Neural cell (in vitro differentiated cells): ENCODE data around the gene CD2BP2. TPM values are rescaled to one million over a fixed set of nuclear protein-coding genes. Genes with fewer than 3 reads are reported as not detected.

Experiments used
- H2AFZ ChIP-seq: fragments of 200-600, 300-800 bp; sonication (generic), shearing (Covaris generic); 2 replicates; pipeline ENCODE4 v1.6.0; 2014; ENCODE audit warnings: low read depth, mild to moderate bottlenecking, antibody characterized with exemption, low read length, moderate library complexity
- H3F3A ChIP-seq: fragments of 200-600 bp; shearing (Covaris generic); 2 replicates; pipeline ENCODE4 v1.6.1; 2016; ENCODE audit warnings: mild to moderate bottlenecking, moderate library complexity, mixed read lengths, antibody characterized with exemption, low read length; ENCODE audit not compliant: insufficient read depth, poor library complexity, severe bottlenecking
- H3K27ac ChIP-seq: fragments of 200-600, 300-800 bp; sonication (generic), shearing (Covaris generic); 2 replicates; pipeline ENCODE4 v1.5.1; 2014; ENCODE audit warnings: mild to moderate bottlenecking, low read length, moderate library complexity
- H3K27me3 ChIP-seq: fragments of 300-800, 200-600 bp; sonication (generic), shearing (Covaris generic); 2 replicates; pipeline ENCODE4 v1.6.0; 2014; ENCODE audit warnings: mild to moderate bottlenecking, low read depth, low read length, moderate library complexity; ENCODE audit not compliant: insufficient read depth
- H3K36me3 ChIP-seq: fragments of 300-800, 200-600 bp; sonication (generic), shearing (Covaris generic); 2 replicates; pipeline ENCODE4 v1.5.1; 2014; ENCODE audit warnings: mild to moderate bottlenecking, antibody characterized with exemption, low read length, moderate library complexity; ENCODE audit not compliant: insufficient read depth
- H3K4me2 ChIP-seq: fragments of 300-800, 200-600 bp; sonication (generic), shearing (Covaris generic); 2 replicates; pipeline ENCODE4 v1.6.0; 2014; ENCODE audit warnings: mild to moderate bottlenecking, low read length
- H3K4me3 ChIP-seq: fragments of 300-800, 200-600 bp; sonication (generic), shearing (Covaris generic); 2 replicates; pipeline ENCODE4 v1.5.1; 2014; ENCODE audit warnings: mild to moderate bottlenecking, low read length, moderate library complexity
- H3K79me2 ChIP-seq: fragments of 200-600 bp; shearing (Covaris generic); replicated peaks from 2 replicates; pipeline ENCODE4 v1.6.0; 2014; ENCODE audit warnings: mild to moderate bottlenecking, low read length, moderate library complexity; ENCODE audit not compliant: insufficient read depth
- H3K9ac ChIP-seq: fragments of 300-800, 200-600 bp; sonication (generic), shearing (Covaris generic); 2 replicates; pipeline ENCODE4 v1.6.1; 2016; ENCODE audit warnings: mild to moderate bottlenecking, low read length, mixed read lengths
- H3K9me2 ChIP-seq: fragments of 200-600 bp; shearing (Covaris generic); 2 replicates; pipeline ENCODE4 v1.6.1; 2016; ENCODE audit warnings: mild to moderate bottlenecking, low read length, mixed read lengths; ENCODE audit not compliant: insufficient read depth
- H3K9me3 ChIP-seq: fragments of 200-600, 300-800 bp; sonication (generic), shearing (Covaris generic); 2 replicates; pipeline ENCODE4 v1.6.1; 2016; ENCODE audit warnings: mild to moderate bottlenecking, mixed run types, low read length, moderate library complexity, mixed read lengths
- H4K20me1 ChIP-seq: fragments of 200-600 bp; shearing (Covaris generic); 2 replicates; pipeline ENCODE4 v1.6.1; 2016; ENCODE audit warnings: mild to moderate bottlenecking, mixed run types; ENCODE audit not compliant: insufficient read depth
- EP300 ChIP-seq: fragments of 450-650 bp; conservative IDR thresholded peaks from 2 replicates; pipeline ENCODE4 v1.6.1; 2014; ENCODE audit warnings: antibody characterized with exemption, mild to moderate bottlenecking, moderate library complexity; ENCODE audit not compliant: poor library complexity, severe bottlenecking
- EZH2 ChIP-seq: fragments of 200-600, 300-800 bp; shearing (Covaris generic), sonication (generic); IDR thresholded peaks from 2 replicates; pipeline ENCODE4 v1.6.1; 2014; ENCODE audit warnings: antibody characterized with exemption, low read length, borderline replicate concordance, mild to moderate bottlenecking; ENCODE audit not compliant: insufficient read depth, poor library complexity, severe bottlenecking
- MXI1 ChIP-seq: fragments of 450-650 bp; conservative IDR thresholded peaks from 2 replicates; pipeline ENCODE4 v1.6.1; 2014; ENCODE audit warnings: antibody characterized with exemption, mild to moderate bottlenecking; ENCODE audit not compliant: poor library complexity, severe bottlenecking
- POLR2AphosphoS5 ChIP-seq: IDR thresholded peaks from 2 replicates; pipeline ENCODE4 v1.6.1; 2012
- RAD21 ChIP-seq: fragments of 450-650 bp; conservative IDR thresholded peaks from 2 replicates; pipeline ENCODE4 v1.6.1; 2014; ENCODE audit warnings: antibody characterized with exemption, mild to moderate bottlenecking, moderate library complexity
- SMC3 ChIP-seq: fragments of 450-650 bp; conservative IDR thresholded peaks from 2 replicates; pipeline ENCODE4 v1.6.1; 2014; ENCODE audit warnings: antibody characterized with exemption, mild to moderate bottlenecking, moderate library complexity; ENCODE audit not compliant: poor library complexity
- TAF1 ChIP-seq: IDR thresholded peaks from 2 replicates; pipeline ENCODE4 v1.6.1; 2012; ENCODE audit warnings: low read depth
- polyA plus RNA-seq: library from polyadenylated mRNA; depleted of rRNA; stranded (reverse); fragments of >200 nt; gene quantifications from 2 replicates; pipeline ENCODE4 v1.2.3, GENCODE V29; 2014
- TF ChIP-seq, protein P1 (sequence below): fragments of 450-650 bp; IDR thresholded peaks from 2 replicates; pipeline ENCODE4 v1.5.1; 2014; ENCODE audit warnings: antibody characterized with exemption, mild to moderate bottlenecking, moderate library complexity; ENCODE audit not compliant: poor library complexity, severe bottlenecking
- TF ChIP-seq, protein P2 (sequence below): IDR thresholded peaks from 2 replicates; pipeline ENCODE4 v1.6.1; 2012; ENCODE audit warnings: borderline replicate concordance

The CD2BP2 gene
- polyA plus RNA-seq, 1 donor from 2014 or later, result 76.3 TPM

DNA sequence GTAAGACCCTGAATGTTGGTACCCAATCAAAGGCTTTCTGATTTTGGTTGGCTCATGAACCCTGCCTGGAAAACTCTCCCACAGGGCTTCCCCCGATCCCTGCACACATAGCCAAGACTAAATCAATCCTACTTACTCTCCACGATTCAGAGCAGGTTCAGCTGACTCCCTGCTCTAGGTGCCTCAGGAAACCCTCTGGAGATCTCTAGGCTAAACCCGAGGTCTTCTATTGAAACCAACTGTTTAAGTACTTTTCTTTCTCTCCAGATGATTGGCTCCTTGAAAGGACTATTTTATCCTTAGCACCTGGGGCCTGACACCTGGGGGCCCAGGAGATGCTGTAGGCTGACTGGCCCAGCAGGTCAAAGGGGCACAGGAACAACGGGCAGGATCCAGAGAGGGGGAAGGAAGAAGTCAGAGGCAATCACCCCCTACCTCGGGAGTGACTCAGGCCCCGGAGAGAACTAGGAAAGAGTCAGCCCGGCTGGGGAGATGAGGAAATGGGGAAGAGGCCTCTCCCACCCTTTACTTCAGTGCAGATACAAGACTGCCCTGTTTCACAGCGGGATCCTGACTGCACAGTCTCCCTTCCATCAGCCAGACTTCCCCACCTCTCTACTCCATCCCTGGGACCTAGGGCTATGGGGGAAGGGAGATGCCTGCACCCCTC lies 13.1 kb upstream of the CD2BP2 start:
- Histone ChIP-seq H3K9ac (peak overlapping the region; percentile 85), H3K9me3 (no peaks in the 10 kb centered on the region), H3K9me2 (no peaks in the 10 kb centered on the region), H4K20me1 (peaks cover 24% of the 10 kb centered on the region), H3K79me2 (peaks cover 46% of the 10 kb centered on the region), H3K36me3 (no peaks in the 10 kb centered on the region), H3K4me3 (peak overlapping the region; percentile 97), H3F3A (no peaks in the 10 kb centered on the region), H3K4me2 (peak overlapping the region; percentile 98), H2AFZ (no peak overlapping the region), H3K27ac (peak overlapping the region; percentile 9), H3K27me3 (no peaks in the 10 kb centered on the region)
- TF ChIP-seq, protein P1, sequence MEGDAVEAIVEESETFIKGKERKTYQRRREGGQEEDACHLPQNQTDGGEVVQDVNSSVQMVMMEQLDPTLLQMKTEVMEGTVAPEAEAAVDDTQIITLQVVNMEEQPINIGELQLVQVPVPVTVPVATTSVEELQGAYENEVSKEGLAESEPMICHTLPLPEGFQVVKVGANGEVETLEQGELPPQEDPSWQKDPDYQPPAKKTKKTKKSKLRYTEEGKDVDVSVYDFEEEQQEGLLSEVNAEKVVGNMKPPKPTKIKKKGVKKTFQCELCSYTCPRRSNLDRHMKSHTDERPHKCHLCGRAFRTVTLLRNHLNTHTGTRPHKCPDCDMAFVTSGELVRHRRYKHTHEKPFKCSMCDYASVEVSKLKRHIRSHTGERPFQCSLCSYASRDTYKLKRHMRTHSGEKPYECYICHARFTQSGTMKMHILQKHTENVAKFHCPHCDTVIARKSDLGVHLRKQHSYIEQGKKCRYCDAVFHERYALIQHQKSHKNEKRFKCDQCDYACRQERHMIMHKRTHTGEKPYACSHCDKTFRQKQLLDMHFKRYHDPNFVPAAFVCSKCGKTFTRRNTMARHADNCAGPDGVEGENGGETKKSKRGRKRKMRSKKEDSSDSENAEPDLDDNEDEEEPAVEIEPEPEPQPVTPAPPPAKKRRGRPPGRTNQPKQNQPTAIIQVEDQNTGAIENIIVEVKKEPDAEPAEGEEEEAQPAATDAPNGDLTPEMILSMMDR, result no peak
- TF ChIP-seq MXI1 (no peak), EZH2 (no peak), TAF1 (no peak), SMC3 (no peak), EP300 (no peak), RAD21 (no peak), POLR2AphosphoS5 (no peak)
- TF ChIP-seq, protein P2, sequence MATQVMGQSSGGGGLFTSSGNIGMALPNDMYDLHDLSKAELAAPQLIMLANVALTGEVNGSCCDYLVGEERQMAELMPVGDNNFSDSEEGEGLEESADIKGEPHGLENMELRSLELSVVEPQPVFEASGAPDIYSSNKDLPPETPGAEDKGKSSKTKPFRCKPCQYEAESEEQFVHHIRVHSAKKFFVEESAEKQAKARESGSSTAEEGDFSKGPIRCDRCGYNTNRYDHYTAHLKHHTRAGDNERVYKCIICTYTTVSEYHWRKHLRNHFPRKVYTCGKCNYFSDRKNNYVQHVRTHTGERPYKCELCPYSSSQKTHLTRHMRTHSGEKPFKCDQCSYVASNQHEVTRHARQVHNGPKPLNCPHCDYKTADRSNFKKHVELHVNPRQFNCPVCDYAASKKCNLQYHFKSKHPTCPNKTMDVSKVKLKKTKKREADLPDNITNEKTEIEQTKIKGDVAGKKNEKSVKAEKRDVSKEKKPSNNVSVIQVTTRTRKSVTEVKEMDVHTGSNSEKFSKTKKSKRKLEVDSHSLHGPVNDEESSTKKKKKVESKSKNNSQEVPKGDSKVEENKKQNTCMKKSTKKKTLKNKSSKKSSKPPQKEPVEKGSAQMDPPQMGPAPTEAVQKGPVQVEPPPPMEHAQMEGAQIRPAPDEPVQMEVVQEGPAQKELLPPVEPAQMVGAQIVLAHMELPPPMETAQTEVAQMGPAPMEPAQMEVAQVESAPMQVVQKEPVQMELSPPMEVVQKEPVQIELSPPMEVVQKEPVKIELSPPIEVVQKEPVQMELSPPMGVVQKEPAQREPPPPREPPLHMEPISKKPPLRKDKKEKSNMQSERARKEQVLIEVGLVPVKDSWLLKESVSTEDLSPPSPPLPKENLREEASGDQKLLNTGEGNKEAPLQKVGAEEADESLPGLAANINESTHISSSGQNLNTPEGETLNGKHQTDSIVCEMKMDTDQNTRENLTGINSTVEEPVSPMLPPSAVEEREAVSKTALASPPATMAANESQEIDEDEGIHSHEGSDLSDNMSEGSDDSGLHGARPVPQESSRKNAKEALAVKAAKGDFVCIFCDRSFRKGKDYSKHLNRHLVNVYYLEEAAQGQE, result no peak

DNA sequence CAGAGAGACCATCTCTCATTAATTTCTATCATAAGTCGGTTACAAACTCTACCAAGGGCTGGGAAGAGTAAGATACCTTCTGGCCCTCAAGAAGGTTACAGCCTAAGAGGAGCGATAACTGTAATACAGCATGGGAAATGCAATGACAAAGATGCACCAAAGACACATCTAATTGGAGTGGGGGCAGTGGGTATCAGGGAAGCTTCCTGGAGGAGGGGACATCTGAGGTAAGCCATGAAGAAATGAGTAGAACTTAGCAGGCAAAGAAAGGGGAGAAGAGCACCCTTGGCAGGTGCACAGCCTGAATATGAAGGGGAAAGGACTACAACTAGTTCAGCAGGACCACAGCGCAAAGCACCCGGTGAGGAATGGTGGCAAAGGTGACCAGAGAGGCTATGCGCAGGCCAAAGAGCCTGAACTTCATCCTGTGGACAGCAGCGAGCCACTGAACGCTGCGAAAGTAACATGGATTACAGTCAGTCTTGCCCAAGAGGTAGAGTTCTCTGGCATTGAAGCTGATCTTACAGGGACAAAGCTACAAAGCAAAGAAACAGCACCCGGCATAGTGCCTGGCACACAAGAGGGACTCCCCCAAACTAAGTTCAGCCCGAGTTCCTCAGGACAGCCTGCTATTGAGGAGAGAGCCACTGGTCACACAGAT lies 12.4 kb upstream of the CD2BP2 start:
- peaks cover 24% of the 10 kb centered on the region for H4K20me1 ChIP-seq
- H3K9me2 ChIP-seq, result no peaks in the 10 kb centered on the region
- TF ChIP-seq TAF1, result no peak
- TF ChIP-seq, protein P1, result no peak
- TF ChIP-seq, protein P2, result no peak
- TF ChIP-seq RAD21, result no peak
- TF ChIP-seq POLR2AphosphoS5, result no peak
- TF ChIP-seq EZH2, result no peak
- no peak for TF ChIP-seq SMC3
- TF ChIP-seq MXI1, result no peak
- no peaks in the 10 kb centered on the region for H3K9me3 ChIP-seq
- H3K79me2 ChIP-seq, result peaks cover 46% of the 10 kb centered on the region
- no peaks in the 10 kb centered on the region for H3K27me3 ChIP-seq
- H3K9ac ChIP-seq, result peak overlapping the region; percentile 85
- H3K27ac ChIP-seq, result no peak overlapping the region
- no peak overlapping the region for H2AFZ ChIP-seq
- peak overlapping the region; percentile 97 for H3K4me3 ChIP-seq
- H3F3A ChIP-seq, result no peaks in the 10 kb centered on the region
- H3K36me3 ChIP-seq, result no peaks in the 10 kb centered on the region
- H3K4me2 ChIP-seq, result peak overlapping the region; percentile 98
